Nucleus accumbens (tissue), 56 donors: ENCODE results near the gene TICAM2.
"Not testable (repeated sequence)": the region's sequence is repeated elsewhere in the genome, so short reads cannot be mapped to it uniquely, and the experiment has no call there.

Experiments used
- DNase-seq, 56 donors: peaks; one replicate each; lab custom pipeline; 2025; lab: John Stamatoyannopoulos, UW

Gene TICAM2, protein sequence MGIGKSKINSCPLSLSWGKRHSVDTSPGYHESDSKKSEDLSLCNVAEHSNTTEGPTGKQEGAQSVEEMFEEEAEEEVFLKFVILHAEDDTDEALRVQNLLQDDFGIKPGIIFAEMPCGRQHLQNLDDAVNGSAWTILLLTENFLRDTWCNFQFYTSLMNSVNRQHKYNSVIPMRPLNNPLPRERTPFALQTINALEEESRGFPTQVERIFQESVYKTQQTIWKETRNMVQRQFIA

GRCh38 chr5:115601701-115602590, at the start of gene TICAM2:
Gene TICAM2, minus strand, starts transcription at chr5:115602479. Its CDS starts 21,223 bp downstream, at chr5:115581256.
- peak in 55 of 56 donors; percentile 7 to 88 (median 63) for DNase-seq

- DNase-seq: no peak
These were observed 47.3 kb upstream of the TICAM2 start for GRCh38 chr5:115649541-115649940.

GRCh38 chr5:115648056-115648455, 45.8 kb upstream of the TICAM2 start:
- DNase-seq: no peak

DNA sequence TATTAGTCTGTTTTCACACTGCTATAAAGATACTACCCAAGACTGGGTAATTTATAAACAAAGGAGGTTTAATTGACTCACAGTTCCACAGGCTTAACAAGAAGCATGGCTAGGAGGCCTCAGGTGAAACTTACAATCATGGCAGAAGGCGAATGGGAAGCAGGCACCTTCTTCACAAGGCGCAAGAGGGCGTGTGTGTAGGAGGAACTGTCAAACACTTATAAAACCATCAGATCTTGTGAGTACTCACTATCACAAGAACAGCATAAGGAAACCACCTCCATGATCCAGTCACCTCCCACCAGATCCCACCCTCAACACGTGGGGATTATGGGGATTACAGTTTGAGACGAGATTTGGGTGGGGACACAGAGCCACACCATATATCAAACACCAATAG, 43.1 kb upstream of the TICAM2 start:
- not testable (repeated sequence) for DNase-seq

DNA sequence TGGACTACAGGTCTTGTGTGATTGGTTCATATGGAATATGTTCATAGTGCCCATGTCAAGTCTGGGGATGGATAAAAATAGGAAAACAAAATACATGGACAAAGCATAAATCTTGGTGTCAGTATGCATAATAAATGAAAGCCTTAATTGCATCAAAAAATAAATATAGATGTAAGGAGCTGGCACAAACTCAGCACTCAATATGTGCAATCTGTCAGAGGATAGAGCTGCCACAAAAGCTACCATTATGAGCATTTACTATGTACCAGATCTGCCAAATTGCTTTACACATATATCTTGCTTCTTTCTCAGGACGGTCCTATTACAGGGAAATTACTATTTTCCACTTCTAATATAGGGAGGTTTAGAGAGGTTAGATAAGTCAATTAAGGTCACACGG, 41.8 kb upstream of the TICAM2 start:
- DNase-seq: no peak

DNA sequence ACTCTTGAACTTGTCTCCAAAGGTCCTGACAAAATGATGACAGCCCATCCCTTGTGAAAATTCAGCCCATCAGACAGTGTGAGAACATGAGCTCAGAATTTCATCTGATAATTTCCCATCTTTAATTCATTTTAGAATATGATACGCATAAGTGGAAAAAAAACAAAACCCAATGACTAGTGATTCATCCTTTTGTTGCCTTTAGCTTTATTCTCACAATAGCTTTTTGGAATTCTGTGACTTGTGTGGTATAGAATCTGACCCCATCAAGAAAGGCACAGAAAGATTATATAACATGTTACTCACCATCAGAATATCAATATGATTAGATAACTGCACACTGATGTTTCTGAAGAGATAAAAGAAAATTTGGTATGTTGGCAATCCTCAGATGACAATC, 39.7 kb upstream of the TICAM2 start:
- no peak for DNase-seq

- DNase-seq: no peak
These were observed 38.0 kb upstream of the TICAM2 start for GRCh38 chr5:115640274-115640673.

DNA sequence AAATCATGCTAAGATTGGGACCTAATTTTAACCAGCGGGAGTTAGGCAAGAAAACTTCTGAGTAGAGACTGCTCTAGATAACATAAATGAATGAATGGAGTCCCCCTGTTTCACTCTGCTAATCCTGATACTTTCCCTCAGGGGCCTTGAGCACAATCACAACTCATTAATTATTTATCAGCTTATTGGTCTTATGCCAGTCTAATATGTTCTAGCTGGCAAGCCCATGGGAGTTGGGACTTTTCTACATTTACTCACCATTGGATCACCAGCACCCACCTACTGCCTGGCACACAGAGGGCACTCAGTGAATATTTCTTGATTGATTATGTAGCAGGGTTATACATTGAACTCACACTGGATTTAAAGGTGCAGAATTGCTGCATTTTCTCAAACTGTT, 37.1 kb upstream of the TICAM2 start:
- no peak for DNase-seq

- peak in 10 of 56 donors; percentile 3 to 40 (median 16) for DNase-seq
These were observed 35.2 kb upstream of the TICAM2 start for GRCh38 chr5:115637507-115637906.

DNA sequence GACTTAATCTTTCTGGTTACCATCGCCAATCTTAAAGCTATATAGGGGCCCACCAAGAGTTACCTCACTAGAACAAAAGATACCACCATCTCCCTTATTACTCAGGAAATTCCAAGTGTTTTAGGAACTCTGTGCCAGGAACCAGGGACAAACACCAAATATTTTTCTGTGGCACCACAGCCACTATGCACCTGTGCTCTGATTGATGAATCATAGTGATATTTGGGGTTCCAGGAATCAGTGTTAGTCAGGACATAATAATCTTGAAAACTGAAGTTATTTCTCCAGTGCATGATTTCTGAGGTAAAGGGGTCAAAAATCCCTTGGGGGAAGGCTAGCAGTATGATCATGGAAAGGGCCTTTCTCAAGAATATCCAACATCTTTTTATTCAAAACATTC, 33.7 kb upstream of the TICAM2 start:
- DNase-seq: no peak

- peak in 55 of 56 donors; percentile 11 to 94 (median 70) for DNase-seq
These were observed 32.3 kb upstream of the TICAM2 start for GRCh38 chr5:115634343-115635132.

DNA sequence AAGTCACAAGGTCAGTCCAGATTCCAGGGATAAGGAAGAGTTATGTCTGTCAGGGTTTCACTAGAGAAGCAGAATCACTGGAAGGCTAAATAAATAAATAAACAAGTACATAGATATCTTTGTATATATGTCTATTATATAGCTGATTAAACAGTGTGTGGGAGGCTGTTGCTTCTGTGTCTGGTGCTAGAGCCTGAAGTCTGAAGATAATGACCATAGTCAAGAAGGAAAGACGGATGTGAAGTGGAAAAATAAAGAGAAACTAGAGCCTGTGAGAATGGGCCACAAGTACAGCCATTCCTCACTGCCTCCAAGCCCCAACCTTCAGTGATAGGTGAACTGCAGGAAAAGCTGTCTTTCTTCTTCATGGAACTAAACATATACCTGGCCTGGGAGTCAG, 27.6 kb upstream of the TICAM2 start:
- no peak for DNase-seq

DNA sequence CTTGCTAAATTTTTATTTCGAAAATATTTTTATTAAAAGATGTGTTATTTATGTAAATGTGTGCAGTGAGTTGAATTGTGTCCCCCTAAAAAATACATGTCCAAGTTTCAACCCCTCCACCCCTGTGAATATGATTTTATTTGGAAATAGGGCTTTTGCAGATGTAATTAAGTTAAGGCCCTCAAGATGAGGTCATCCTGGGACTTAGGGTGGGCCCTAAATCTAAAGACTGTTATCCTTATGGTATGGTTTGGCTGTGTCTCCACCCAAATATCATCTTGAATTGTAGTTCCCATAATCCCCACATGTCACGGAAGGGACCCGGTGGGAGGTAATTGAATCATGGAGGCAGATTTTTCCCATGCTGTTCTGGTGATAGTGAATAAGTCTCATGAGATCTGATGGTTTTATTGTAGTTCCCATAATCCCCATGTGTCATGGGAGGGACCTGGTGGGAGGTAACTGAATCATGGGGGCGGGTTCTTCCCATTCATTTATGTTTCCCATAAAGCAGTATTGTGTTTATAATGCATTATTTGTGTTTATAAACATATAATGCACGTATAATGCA, 25.1 kb upstream of the TICAM2 start:
- DNase-seq: no peak

GRCh38 chr5:115626445-115626823, 24.2 kb upstream of the TICAM2 start:
- DNase-seq: peak in 1 of 56 donors; percentile 34

DNA sequence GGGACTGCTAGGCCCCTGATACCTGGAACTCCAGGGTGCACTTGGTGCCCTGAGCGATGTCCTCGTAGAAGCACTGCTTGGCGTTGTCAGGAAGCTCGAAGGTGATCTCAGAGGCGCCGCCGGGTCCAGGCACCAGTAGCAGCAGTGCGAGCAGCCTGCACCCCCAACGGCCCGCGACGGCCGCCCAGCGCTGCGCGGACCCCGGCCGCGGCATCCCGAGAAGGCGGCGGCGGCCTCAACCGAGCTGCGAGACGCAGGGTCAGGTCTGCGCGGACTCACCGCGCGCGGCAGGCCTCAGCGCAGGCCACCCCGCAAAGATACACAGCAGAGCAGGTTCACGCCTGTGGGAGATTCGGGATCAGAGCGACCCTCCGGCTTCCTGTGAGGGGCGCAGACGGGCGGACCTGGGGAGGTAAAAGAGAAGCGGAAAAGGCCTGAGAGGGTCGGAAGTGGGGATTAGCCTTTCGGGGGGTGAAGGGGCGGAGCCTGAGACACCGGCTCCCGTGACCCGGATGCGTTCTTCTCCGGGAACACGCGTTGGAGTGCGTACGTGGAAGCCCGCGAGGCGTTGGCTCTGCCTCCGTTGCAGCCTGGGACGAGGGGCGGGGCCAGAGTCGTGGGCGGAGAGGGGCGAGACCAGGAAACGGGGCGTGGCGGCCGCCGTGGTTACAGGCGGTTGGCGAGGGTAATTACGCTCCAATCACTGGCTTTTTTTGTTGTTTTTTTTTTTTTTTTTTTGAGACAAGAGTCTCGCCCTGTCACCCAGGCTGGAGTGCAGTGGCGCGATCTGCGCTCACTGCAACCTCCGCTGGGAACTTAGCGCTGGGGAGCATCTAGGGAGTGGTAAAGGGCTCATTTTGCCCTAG, 23.5 kb upstream of the TICAM2 start, which contains the start of gene TMED7:
Gene TMED7, minus strand, starts transcription at position 458 of the 866 bp plus-strand sequence. Its CDS starts 244 bp downstream, at position 214.
- peak; percentile 85 to 100 (median 97) for DNase-seq

DNA sequence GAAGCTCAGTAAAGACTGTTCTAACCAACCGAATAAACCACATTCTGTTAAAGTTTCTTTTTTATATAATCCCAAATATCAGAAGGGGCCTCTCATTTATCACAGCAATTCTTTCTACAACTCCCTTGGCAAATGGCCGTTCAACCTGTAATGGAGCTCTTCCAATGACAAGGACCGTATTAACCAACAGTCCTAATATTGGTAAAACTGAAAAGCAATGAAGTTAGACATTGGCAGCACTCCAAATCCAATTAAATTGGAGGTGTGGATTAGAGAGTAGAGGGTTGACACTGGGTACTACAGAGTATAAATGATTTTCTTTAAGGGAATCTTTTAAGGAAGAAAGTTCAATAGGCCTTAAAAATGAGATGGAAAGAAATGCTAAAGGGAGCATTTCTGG, 22.7 kb upstream of the TICAM2 start:
- DNase-seq: no peak

DNA sequence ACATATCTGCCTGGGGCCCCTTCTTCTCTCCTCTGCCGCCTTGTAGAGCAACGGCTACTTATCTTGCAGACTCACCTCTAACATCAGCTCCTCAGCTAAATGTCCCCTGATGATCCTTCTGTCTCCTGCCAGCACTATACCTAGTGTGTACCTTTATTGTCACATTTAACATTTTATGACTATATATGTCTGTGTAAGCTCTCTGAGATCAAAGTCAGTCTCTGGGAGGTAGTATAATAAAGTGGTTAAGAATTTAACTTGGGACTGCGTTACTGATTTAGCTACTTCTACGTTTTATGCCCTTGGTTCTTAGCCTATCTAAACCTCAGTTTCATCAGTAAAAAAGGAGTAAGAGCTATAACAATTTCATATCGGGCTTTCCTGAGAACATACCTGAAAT, 21.4 kb upstream of the TICAM2 start:
- DNase-seq: no peak

DNA sequence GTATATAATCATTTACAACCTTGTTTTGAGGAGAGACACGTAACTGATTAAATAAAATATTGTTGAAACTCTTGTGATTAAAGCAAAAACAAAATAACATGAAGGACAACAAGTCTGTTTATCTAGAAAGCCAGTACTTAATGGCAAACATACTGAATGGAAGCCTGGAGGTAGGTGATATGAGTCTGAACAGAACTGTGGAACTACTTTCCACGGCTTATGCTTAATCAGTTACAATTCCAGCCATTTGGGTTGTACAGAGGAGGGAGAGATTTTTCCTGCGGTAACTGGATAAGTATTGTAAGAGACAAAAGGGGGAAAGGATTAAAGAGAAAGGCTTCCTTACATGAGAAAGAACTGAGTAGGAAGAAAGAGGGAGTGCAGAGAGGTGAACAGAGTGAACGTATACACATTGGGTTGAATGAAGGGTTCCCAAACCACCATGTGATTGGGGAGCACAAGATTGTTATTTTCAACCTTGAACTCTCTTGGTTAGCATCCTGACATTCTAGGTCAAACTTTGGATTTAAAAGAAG, 19.2 kb upstream of the TICAM2 start:
- no peak for DNase-seq

GRCh38 chr5:115616892-115617291, 14.6 kb upstream of the TICAM2 start:
- no peak for DNase-seq
